HG02642 (cell line): Measurements from ENCODE around the gene KCNJ5.

Source experiments
- ATAC-seq: cut with Tn5 transposase; IDR thresholded peaks from one replicate; pipeline ENCODE4 v1.9.1; 2021; ENCODE audit warnings: mild to moderate bottlenecking; ENCODE audit not compliant: unreplicated experiment, poor library complexity

KCNJ5 gene

GRCh38 chr11:128926437-128927107, 35.4 kb downstream of the KCNJ5 start:
- no peak for ATAC-seq

GRCh38 chr11:128927108-128927461, 35.9 kb downstream of the KCNJ5 start:
- no peak for ATAC-seq

GRCh38 chr11:128927683-128928336, 36.7 kb downstream of the KCNJ5 start:
- ATAC-seq: no peak

- ATAC-seq: peak; percentile 94
These were observed 37.2 kb downstream of the KCNJ5 start for GRCh38 chr11:128928400-128928799.

GRCh38 chr11:128929468-128929867, 38.3 kb downstream of the KCNJ5 start:
- no peak for ATAC-seq

- ATAC-seq: no peak
These were observed 38.8 kb downstream of the KCNJ5 start for GRCh38 chr11:128929991-128930390.

GRCh38 chr11:128931066-128931465, 39.9 kb downstream of the KCNJ5 start:
- ATAC-seq: no peak

- no peak for ATAC-seq
These were observed 40.5 kb downstream of the KCNJ5 start for GRCh38 chr11:128931668-128932067.

GRCh38 chr11:128933481-128934178, 42.5 kb downstream of the KCNJ5 start:
- ATAC-seq: no peak

- no peak for ATAC-seq
These were observed 43.2 kb downstream of the KCNJ5 start for GRCh38 chr11:128934351-128934750.

- no peak for ATAC-seq
These were observed 43.8 kb downstream of the KCNJ5 start for GRCh38 chr11:128934926-128935325.

GRCh38 chr11:128936606-128937251, 45.6 kb downstream of the KCNJ5 start:
- ATAC-seq: no peak

GRCh38 chr11:128937480-128937879, 46.3 kb downstream of the KCNJ5 start:
- no peak for ATAC-seq

- no peak for ATAC-seq
These were observed 47.2 kb downstream of the KCNJ5 start for GRCh38 chr11:128938156-128938885.

GRCh38 chr11:128939591-128939990, 48.4 kb downstream of the KCNJ5 start:
- ATAC-seq: no peak

GRCh38 chr11:128940156-128940555, 49.0 kb downstream of the KCNJ5 start:
- ATAC-seq: no peak

- no peak for ATAC-seq
These were observed 49.4 kb downstream of the KCNJ5 start for GRCh38 chr11:128940603-128941002.

- ATAC-seq: no peak
These were observed 50.0 kb downstream of the KCNJ5 start for GRCh38 chr11:128941110-128941509.

GRCh38 chr11:128941573-128942271, 50.6 kb downstream of the KCNJ5 start:
- ATAC-seq: no peak

- ATAC-seq: no peak
These were observed 51.1 kb downstream of the KCNJ5 start for GRCh38 chr11:128942272-128942612.
